GM12873 (cell line): ENCODE results near the gene GPX1.

Source experiments
- TF ChIP-seq, protein P1 (sequence below): IDR thresholded peaks from 2 replicates; pipeline ENCODE4 v1.5.1; 2012; ENCODE audit warnings: low read depth, mild to moderate bottlenecking, moderate library complexity, low read length, control low read depth; ENCODE audit not compliant: insufficient read depth; ENCODE audit errors: missing control alignments

The GPX1 gene

DNA sequence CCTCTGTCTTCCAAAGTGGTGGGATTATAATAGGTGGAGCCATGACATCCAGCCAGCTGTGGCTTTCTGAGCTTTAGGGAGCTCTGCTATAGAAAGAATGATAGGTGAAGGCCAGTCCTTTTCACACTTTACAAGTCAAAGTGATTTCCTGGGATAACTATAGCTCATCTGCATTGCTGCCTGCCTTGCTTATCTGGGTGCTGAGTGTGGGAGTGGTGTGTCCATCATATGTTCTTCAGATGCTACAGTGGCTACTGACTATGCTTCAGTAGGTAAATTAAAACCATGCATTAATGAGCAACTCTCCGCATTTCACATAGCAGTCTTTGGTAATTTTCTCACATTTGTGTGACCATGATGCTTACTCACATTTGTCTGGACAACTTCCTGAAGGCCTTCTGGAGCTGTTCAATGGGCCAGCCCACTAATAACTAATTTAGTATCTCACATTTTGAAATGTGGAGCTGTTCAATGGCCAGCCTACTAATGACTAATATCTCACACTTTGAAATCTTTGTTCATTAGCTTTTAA is 30.2 kb upstream of the GPX1 start:
- TF ChIP-seq, protein P1, sequence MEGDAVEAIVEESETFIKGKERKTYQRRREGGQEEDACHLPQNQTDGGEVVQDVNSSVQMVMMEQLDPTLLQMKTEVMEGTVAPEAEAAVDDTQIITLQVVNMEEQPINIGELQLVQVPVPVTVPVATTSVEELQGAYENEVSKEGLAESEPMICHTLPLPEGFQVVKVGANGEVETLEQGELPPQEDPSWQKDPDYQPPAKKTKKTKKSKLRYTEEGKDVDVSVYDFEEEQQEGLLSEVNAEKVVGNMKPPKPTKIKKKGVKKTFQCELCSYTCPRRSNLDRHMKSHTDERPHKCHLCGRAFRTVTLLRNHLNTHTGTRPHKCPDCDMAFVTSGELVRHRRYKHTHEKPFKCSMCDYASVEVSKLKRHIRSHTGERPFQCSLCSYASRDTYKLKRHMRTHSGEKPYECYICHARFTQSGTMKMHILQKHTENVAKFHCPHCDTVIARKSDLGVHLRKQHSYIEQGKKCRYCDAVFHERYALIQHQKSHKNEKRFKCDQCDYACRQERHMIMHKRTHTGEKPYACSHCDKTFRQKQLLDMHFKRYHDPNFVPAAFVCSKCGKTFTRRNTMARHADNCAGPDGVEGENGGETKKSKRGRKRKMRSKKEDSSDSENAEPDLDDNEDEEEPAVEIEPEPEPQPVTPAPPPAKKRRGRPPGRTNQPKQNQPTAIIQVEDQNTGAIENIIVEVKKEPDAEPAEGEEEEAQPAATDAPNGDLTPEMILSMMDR, result no peak

DNA sequence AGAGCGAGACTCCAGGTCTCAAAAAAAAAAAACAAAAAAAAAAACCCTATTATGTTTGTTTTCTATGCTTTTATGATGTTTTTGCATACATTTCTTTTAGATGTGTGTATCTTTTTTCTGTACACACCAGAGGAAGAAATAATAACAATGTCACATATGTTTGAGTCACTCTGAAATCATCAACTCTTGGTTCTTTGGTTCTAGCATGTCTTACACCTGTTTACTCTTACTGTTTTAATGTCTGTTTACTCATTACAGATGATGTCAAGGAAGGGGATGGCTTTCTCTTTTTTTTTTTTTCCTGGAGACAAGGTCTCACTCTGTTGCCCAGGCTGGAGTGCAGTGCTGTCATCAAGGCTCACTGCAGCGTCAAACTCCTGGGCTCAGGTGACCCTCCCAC is 29.6 kb upstream of the GPX1 start:
- TF ChIP-seq, protein P1, result no peak

DNA sequence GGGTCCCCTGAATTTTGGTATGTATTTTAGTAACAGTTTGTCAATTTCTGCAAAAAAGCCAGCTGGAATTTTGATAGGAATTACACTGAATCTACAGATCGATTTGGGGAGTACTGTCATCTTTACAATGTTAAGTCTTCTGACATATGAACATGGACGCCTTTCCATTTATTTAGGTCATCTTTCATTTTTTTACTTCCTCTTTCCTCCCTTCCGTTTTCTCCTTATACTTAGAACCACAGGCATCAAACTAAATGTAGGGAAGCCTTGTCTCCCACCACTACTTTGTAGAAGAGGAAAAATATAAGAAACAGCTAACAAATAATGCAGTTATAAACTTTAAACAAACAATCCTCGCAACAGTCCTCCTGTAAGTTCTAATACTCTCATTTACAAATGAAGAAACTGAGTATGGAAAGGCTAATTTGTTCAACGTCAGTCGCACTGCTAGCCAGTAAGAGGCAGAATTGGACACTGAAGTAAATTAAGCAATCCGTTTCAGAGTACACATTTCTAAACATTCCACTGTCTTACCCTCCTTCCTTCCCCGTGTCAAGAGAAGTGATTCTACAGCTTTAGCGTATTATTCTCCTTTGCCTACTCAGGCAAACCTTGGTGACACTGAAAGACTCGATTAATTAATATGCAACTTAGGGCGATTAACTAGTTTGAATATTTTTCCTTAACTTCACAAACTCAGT is 28.1 kb upstream of the GPX1 start:
- TF ChIP-seq, protein P1, result no peak

DNA sequence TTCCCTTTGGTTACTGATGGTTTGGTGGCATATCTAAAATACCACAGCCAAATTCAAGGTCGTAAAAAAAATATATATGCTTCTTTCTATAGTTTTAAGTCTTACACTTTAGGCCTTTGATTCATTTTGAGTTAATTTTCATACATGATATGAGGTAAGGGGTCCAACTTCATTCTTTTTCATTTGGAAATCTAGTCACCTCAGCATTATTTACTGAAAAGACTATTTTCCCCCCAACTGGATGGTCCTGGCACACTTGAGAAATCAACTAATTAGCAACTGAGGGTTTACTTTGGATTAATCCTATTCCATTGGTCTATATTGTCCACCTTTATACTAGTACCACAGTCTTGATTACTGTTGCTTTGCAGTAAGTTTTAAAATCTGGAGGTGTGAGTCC is 27.5 kb upstream of the GPX1 start:
- TF ChIP-seq, protein P1, result no peak

- TF ChIP-seq, protein P1, result no peak
These were observed 25.2 kb upstream of the GPX1 start for GRCh38 chr3:49383387-49383786.

DNA sequence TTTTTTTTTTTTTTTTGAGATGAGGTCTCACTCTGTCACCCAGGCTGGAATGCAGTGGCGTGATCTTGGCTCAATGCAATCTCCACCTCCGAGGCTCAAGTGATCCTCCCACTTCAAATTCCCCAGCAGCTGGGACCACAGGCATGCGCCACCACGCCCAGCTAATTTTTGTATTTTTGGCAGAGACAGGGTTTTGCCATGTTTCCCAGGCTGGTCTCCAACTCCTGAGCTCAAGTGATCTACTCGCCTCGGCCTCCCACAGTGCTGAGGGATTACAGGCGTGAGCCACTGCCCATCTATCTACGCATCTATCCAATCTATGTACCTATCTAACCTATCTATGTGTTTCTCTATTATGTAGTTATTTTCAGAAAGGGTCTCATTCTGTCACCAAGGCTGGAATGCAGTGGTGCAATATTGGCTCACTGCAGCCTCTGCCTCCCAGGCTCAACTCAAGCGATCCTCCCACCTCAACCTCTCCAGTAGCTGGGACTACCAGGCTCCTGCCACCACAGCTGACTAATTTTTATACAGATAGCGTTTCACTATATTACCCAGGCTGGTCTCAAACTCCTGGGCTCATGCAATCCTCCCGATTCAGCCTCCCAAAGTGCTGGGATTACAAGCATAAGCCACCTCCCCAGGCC is 20.2 kb upstream of the GPX1 start:
- TF ChIP-seq, protein P1, result no peak

DNA sequence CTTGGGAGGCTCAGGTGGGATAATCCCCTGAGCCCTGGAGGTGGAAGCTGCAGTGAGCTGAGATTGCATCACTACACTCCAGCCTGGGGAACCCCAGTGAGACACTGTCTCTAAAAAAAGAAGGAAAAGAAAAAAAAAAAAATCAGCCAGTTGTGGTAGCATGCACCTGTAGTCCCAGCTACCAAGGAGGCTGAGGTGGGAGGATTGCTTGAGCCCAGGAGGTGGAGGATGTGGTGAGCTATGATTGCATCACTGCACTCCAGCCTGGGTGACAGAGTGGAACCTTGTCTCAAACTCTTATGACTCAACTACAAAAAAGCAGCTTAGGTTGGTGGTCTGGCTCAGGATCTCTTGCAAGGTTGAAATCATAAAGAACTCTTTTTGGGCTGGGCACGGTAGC is 19.3 kb upstream of the GPX1 start:
- TF ChIP-seq, protein P1, result no peak
